HCT116 (cell line): ENCODE measurements around the gene CALML4. TPM values are rescaled to one million over a fixed set of nuclear protein-coding genes. Genes with fewer than 3 reads are reported as not detected.

ENCODE experiments used
- ATAC-seq: fragments of 200-7000 bp; cut with Tn5 transposase; 2 replicates; pipeline ENCODE4 v1.9.1; 2020; ENCODE audit warnings: mild to moderate bottlenecking, moderate library complexity
- BruUV-seq: library from RNA; stranded (reverse); fragments of 400-500 nt; replicated peaks from 2 replicates; lab custom pipeline; 2021; lab: Mats Ljungman, UMichigan
- CTCF ChIA-PET: fragments of 300-600 bp; sonication (Branson Sonifier 250); formaldehyde crosslinking; loops from one replicate; lab custom pipeline; 2021; ENCODE audit warnings: antibody characterized with exemption; lab: Charles Lee
- POLR2A ChIA-PET: fragments of 300-600, 350-600 bp; sonication (Branson Sonifier 250); formaldehyde crosslinking; loops from one replicate; lab custom pipeline; 2021; ENCODE audit warnings: antibody characterized with exemption; lab: Charles Lee
- RAD21 ChIA-PET, 2 experiments: fragments of 300-600 bp; sonication (Branson Sonifier 250); formaldehyde crosslinking; loops; one replicate each; lab custom pipeline; 2023; ENCODE audit warnings: low total read pairs in 2 of 2; ENCODE audit not compliant: uncharacterized antibody in 2 of 2, unreplicated experiment in 2 of 2, low non-redundant PET in 1 of 2; lab: Charles Lee
- DNase-seq: peaks from one replicate; pipeline ENCODE4 v3.0.0-alpha.2; 2010; ENCODE audit warnings: low read depth, low spot score
- H2AFZ ChIP-seq: fragments of 200-600 bp; shearing (Covaris generic), sonication (generic); 2 replicates; pipeline ENCODE4 v1.6.1; 2017; ENCODE audit warnings: low read depth, mixed run types, mixed read lengths, antibody characterized with exemption, low read length; ENCODE audit not compliant: poor library complexity, severe bottlenecking
- H3K27ac ChIP-seq: 2 replicates; pipeline ENCODE4 v1.5.1; 2012; ENCODE audit warnings: low read depth, low read length
- H3K27me3 ChIP-seq: fragments of 200-600 bp; sonication (generic); 2 replicates; pipeline ENCODE4 v1.6.1; 2016; ENCODE audit warnings: mixed run types, low read length, mixed read lengths; ENCODE audit not compliant: insufficient read depth
- H3K36me3 ChIP-seq, 2 experiments: fragments of 200-500 bp in 1 of 2; fragments of 200-600 bp in 1 of 2; sonication (Bioruptor generic) in 1 of 2; sonication (generic) in 1 of 2; 2 replicates each; pipeline versions ENCODE4 v1.5.1 to v1.6.1; 2014 to 2016; ENCODE audit warnings: low read length in 2 of 2, inconsistent platforms in 1 of 2, mixed read lengths in 1 of 2, mixed run types in 1 of 2; ENCODE audit not compliant: insufficient read depth in 2 of 2, control insufficient read depth in 1 of 2
- H3K4me1 ChIP-seq, 2 experiments: fragments of 200-600 bp in 1 of 2; sonication (generic) in 1 of 2; 2 replicates each; pipeline versions ENCODE4 v1.5.1 to v1.6.1; 2012 to 2017; ENCODE audit warnings: low read length in 2 of 2, inconsistent platforms in 1 of 2, mild to moderate bottlenecking in 1 of 2, mixed read lengths in 1 of 2, mixed run types in 1 of 2, moderate library complexity in 1 of 2; ENCODE audit not compliant: insufficient read depth in 2 of 2, control insufficient read depth in 1 of 2
- H3K4me2 ChIP-seq: fragments of 200-600 bp; sonication (generic); 2 replicates; pipeline ENCODE4 v1.6.1; 2017; ENCODE audit warnings: mixed run types, low read length, mixed read lengths
- H3K4me3 ChIP-seq, 2 experiments: fragments of 200-600 bp in 1 of 2; sonication (generic) in 1 of 2; replicated peaks in 1 of 2; 2 replicates each; pipeline ENCODE4 v1.5.1; 2011 to 2016; ENCODE audit warnings: low read length in 2 of 2, control low read depth in 1 of 2, low read depth in 1 of 2, mild to moderate bottlenecking in 1 of 2, mixed read lengths in 1 of 2, mixed run types in 1 of 2
- H3K79me2 ChIP-seq: fragments of 200-600 bp; sonication (generic); 2 replicates; pipeline ENCODE4 v1.6.1; 2017; ENCODE audit warnings: mild to moderate bottlenecking, mixed run types, low read length, moderate library complexity, mixed read lengths; ENCODE audit not compliant: insufficient read depth
- H3K9ac ChIP-seq: fragments of 200-600 bp; sonication (generic); 2 replicates; pipeline ENCODE4 v1.6.1; 2016; ENCODE audit warnings: low read length, mixed read lengths
- H3K9me2 ChIP-seq: fragments of 200-600 bp; sonication (generic), shearing (Covaris generic); 2 replicates; pipeline ENCODE4 v1.6.1; 2017; ENCODE audit warnings: mixed run types, mild to moderate bottlenecking, moderate library complexity; ENCODE audit not compliant: insufficient read depth
- H3K9me3 ChIP-seq, 2 experiments: fragments of 200-500 bp in 1 of 2; fragments of 200-600 bp in 1 of 2; sonication (Bioruptor generic) in 1 of 2; sonication (generic) in 1 of 2; 2 replicates each; pipeline ENCODE4 v1.6.1; 2014 to 2017; ENCODE audit warnings: low read length in 2 of 2, mixed read lengths in 2 of 2, inconsistent platforms in 1 of 2, low read depth in 1 of 2, mild to moderate bottlenecking in 1 of 2, mixed run types in 1 of 2, moderate library complexity in 1 of 2; ENCODE audit not compliant: control insufficient read depth in 1 of 2, insufficient read depth in 1 of 2
- H4K20me1 ChIP-seq: fragments of 200-600 bp; sonication (generic), shearing (Covaris generic); 2 replicates; pipeline ENCODE4 v1.6.1; 2017; ENCODE audit warnings: mixed run types, mild to moderate bottlenecking, moderate library complexity; ENCODE audit not compliant: insufficient read depth
- CBX3 ChIP-seq: IDR thresholded peaks from 2 replicates; pipeline ENCODE4 v1.6.1; 2012; ENCODE audit warnings: low read depth
- CEBPB ChIP-seq: IDR thresholded peaks from 2 replicates; pipeline ENCODE4 v1.6.1; 2012; ENCODE audit warnings: low read depth
- EGR1 ChIP-seq: IDR thresholded peaks from 2 replicates; pipeline ENCODE4 v1.6.1; 2012; ENCODE audit warnings: low read depth
- ELF1 ChIP-seq: IDR thresholded peaks from 2 replicates; pipeline ENCODE4 v1.6.1; 2012; ENCODE audit warnings: low read depth, borderline replicate concordance
- EZH2 ChIP-seq: fragments of 200-600 bp; sonication (generic); IDR thresholded peaks from 2 replicates; pipeline ENCODE4 v1.6.1; 2017; ENCODE audit warnings: antibody characterized with exemption, mixed run types
- EZH2phosphoT487 ChIP-seq: fragments of 200-600 bp; IDR thresholded peaks from 2 replicates; pipeline ENCODE4 v1.6.1; 2018; ENCODE audit warnings: antibody characterized with exemption, borderline replicate concordance
- FOSL1 ChIP-seq: IDR thresholded peaks from 2 replicates; pipeline ENCODE4 v1.6.1; 2012; ENCODE audit warnings: low read depth
- JUND ChIP-seq: IDR thresholded peaks from 2 replicates; pipeline ENCODE4 v1.6.1; 2012
- POLR2AphosphoS5 ChIP-seq: IDR thresholded peaks from 2 replicates; pipeline ENCODE4 v1.6.1; 2011; ENCODE audit warnings: mild to moderate bottlenecking, low read depth, low read length, moderate library complexity
- RAD21 ChIP-seq: IDR thresholded peaks from 2 replicates; pipeline ENCODE4 v1.6.1; 2012; ENCODE audit warnings: low read depth, mild to moderate bottlenecking
- SIN3A ChIP-seq: IDR thresholded peaks from 2 replicates; pipeline ENCODE4 v1.6.1; 2012; ENCODE audit warnings: low read depth
- SRF ChIP-seq: IDR thresholded peaks from 2 replicates; pipeline ENCODE4 v1.6.1; 2012; ENCODE audit warnings: low read depth
- YY1 ChIP-seq: IDR thresholded peaks from 2 replicates; pipeline ENCODE4 v1.6.1; 2011; ENCODE audit warnings: low read length, low read depth, moderate library complexity, mild to moderate bottlenecking; ENCODE audit not compliant: insufficient replicate concordance; ENCODE audit errors: extremely low read depth
- ZFX ChIP-seq: fragments of 450-650 bp; IDR thresholded peaks from 2 replicates; pipeline ENCODE4 v1.6.1; 2017
- intact Hi-C: fragments of 100-400 bp; cut with micrococcal nuclease; formaldehyde crosslinking; loops from 2 replicates; pipeline ENCODE4 v1.10.0; 2022
- total RNA-seq: library from RNA; stranded (reverse); gene quantifications from one replicate; pipeline ENCODE4 v1.2.1, GENCODE V29; 2021; ENCODE audit not compliant: unreplicated experiment
- TF ChIP-seq, protein P1 (sequence below): IDR thresholded peaks from 2 replicates; pipeline ENCODE4 v1.6.1; 2012
- TF ChIP-seq, protein P2 (sequence below): IDR thresholded peaks from 2 replicates; pipeline ENCODE4 v1.6.1; 2012
- TF ChIP-seq, protein P3 (sequence below), 3 experiments: fragments of 200-600 bp in 1 of 3; sonication (generic) in 1 of 3; IDR thresholded peaks in 2 of 3; conservative IDR thresholded peaks in 1 of 3; 2 replicates each; pipeline ENCODE4 v1.5.1; 2012 to 2017; ENCODE audit warnings: low read depth in 2 of 3, low read length in 2 of 3, antibody characterized with exemption in 1 of 3, borderline replicate concordance in 1 of 3, control low read depth in 1 of 3, mild to moderate bottlenecking in 1 of 3, mixed read lengths in 1 of 3, mixed run types in 1 of 3, moderate library complexity in 1 of 3; ENCODE audit not compliant: insufficient read depth in 1 of 3
- TF ChIP-seq, protein P4 (sequence below): IDR thresholded peaks from 2 replicates; pipeline ENCODE4 v1.6.1; 2011; ENCODE audit warnings: mild to moderate bottlenecking, low read length, moderate library complexity; ENCODE audit not compliant: insufficient replicate concordance; ENCODE audit errors: extremely low read depth

CALML4 gene
- total RNA-seq, 1 experiment from 2014 or later = 8.5 TPM

DNA sequence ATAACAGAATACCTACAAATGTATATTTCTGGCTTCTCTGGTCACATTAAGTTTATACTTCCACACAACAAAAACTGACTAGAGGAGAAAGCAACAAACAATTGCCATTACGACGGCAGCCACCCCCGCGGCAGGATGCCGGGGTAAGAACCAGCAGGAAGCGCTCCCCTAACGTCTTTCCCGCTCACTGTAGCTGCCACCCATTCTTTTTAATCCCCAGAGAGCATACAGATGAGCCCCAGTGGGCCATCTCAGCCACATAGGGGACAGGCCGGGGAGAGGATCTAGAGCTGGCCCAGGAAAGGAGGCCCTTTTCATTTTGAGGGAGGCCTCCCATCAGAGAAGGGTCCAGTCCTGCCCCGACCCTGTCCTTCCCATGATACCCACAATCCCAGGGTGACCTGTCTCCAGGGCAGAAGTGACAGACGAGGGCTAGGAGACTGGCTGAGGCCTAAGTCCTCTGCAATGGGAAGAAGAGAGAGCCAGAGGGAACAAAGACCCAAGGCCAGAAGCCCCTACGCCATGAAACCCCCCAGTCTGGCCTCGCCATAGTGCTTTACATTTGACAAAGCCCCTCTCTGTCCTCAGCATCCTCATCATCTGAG, 3.6 kb upstream of the CALML4 start:
- BruUV-seq = no TSS peak
- H3K9ac ChIP-seq = no peak overlapping the region
- intact Hi-C loops = no loop called here
- no peak overlapping the region for H2AFZ ChIP-seq
- CTCF ChIA-PET = no interaction called here
- H3K4me1 ChIP-seq = peaks cover 6 to 20% of the 10 kb centered on the region in 2 experiments; a peak in 3 of 4 replicates
- no peaks in the 10 kb centered on the region for H4K20me1 ChIP-seq
- peaks cover 55% of the 10 kb centered on the region for H3K79me2 ChIP-seq
- H3K4me3 ChIP-seq = no peak overlapping the region
- H3K4me2 ChIP-seq = no peak overlapping the region
- TF ChIP-seq, protein P1, sequence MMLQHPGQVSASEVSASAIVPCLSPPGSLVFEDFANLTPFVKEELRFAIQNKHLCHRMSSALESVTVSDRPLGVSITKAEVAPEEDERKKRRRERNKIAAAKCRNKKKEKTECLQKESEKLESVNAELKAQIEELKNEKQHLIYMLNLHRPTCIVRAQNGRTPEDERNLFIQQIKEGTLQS = no peak
- TF ChIP-seq POLR2AphosphoS5 (no peak), SRF (no peak), CEBPB (no peak), YY1 (no peak), EZH2 (no peak), EZH2phosphoT487 (no peak), ELF1 (no peak), JUND (no peak), RAD21 (no peak), EGR1 (no peak), FOSL1 (no peak), CBX3 (no peak), SIN3A (no peak), ZFX (no peak)
- TF ChIP-seq, protein P2, sequence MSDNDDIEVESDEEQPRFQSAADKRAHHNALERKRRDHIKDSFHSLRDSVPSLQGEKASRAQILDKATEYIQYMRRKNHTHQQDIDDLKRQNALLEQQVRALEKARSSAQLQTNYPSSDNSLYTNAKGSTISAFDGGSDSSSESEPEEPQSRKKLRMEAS = no peak
- TF ChIP-seq, protein P3, sequence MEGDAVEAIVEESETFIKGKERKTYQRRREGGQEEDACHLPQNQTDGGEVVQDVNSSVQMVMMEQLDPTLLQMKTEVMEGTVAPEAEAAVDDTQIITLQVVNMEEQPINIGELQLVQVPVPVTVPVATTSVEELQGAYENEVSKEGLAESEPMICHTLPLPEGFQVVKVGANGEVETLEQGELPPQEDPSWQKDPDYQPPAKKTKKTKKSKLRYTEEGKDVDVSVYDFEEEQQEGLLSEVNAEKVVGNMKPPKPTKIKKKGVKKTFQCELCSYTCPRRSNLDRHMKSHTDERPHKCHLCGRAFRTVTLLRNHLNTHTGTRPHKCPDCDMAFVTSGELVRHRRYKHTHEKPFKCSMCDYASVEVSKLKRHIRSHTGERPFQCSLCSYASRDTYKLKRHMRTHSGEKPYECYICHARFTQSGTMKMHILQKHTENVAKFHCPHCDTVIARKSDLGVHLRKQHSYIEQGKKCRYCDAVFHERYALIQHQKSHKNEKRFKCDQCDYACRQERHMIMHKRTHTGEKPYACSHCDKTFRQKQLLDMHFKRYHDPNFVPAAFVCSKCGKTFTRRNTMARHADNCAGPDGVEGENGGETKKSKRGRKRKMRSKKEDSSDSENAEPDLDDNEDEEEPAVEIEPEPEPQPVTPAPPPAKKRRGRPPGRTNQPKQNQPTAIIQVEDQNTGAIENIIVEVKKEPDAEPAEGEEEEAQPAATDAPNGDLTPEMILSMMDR (IDR thresholded peaks at IDR 0.05 in 2 of 3, conservative IDR thresholded peaks at IDR 0.05 in 1 of 3; ENCODE audit: borderline replicate concordance in 1 of 3, insufficient read depth in 1 of 3, low read depth in 2 of 3, low read length in 2 of 3) = no peak
- TF ChIP-seq, protein P4, sequence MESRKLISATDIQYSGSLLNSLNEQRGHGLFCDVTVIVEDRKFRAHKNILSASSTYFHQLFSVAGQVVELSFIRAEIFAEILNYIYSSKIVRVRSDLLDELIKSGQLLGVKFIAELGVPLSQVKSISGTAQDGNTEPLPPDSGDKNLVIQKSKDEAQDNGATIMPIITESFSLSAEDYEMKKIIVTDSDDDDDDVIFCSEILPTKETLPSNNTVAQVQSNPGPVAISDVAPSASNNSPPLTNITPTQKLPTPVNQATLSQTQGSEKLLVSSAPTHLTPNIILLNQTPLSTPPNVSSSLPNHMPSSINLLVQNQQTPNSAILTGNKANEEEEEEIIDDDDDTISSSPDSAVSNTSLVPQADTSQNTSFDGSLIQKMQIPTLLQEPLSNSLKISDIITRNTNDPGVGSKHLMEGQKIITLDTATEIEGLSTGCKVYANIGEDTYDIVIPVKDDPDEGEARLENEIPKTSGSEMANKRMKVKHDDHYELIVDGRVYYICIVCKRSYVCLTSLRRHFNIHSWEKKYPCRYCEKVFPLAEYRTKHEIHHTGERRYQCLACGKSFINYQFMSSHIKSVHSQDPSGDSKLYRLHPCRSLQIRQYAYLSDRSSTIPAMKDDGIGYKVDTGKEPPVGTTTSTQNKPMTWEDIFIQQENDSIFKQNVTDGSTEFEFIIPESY = no peak
- ATAC-seq = no peak
- H3K27ac ChIP-seq = no peak overlapping the region
- no peaks in the 10 kb centered on the region for H3K9me3 ChIP-seq
- no peaks in the 10 kb centered on the region for H3K9me2 ChIP-seq
- H3K27me3 ChIP-seq = no peaks in the 10 kb centered on the region
- no peaks in the 10 kb centered on the region; a peak in 1 of 4 replicates for H3K36me3 ChIP-seq
- RAD21 ChIA-PET = no interaction called here
- POLR2A ChIA-PET = no interaction called here
- DNase-seq = no peak
